ENCODE measurements around the gene ISG20L2.

DNA sequence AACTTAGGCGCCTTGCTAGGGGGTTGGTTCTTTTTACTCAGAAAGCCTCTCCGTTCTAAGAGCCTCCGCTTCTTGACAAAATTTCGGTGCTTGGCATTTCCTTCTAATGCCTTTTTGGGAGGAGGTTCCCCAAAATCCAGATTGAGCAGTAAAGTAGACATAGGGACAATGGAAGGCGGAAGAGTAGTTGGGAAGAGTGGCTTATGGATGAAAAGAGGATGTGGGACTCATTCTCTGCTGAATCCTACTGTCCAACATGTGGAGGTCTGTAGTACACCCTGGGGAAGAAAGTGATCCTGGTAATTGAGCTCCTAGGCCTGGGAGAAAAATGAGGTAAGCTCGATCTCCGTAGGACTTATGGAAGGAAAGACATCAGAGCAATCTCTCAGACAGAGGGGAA is 1.1 kb downstream of the ISG20L2 start:
- TF ChIP-seq, protein P1, sequence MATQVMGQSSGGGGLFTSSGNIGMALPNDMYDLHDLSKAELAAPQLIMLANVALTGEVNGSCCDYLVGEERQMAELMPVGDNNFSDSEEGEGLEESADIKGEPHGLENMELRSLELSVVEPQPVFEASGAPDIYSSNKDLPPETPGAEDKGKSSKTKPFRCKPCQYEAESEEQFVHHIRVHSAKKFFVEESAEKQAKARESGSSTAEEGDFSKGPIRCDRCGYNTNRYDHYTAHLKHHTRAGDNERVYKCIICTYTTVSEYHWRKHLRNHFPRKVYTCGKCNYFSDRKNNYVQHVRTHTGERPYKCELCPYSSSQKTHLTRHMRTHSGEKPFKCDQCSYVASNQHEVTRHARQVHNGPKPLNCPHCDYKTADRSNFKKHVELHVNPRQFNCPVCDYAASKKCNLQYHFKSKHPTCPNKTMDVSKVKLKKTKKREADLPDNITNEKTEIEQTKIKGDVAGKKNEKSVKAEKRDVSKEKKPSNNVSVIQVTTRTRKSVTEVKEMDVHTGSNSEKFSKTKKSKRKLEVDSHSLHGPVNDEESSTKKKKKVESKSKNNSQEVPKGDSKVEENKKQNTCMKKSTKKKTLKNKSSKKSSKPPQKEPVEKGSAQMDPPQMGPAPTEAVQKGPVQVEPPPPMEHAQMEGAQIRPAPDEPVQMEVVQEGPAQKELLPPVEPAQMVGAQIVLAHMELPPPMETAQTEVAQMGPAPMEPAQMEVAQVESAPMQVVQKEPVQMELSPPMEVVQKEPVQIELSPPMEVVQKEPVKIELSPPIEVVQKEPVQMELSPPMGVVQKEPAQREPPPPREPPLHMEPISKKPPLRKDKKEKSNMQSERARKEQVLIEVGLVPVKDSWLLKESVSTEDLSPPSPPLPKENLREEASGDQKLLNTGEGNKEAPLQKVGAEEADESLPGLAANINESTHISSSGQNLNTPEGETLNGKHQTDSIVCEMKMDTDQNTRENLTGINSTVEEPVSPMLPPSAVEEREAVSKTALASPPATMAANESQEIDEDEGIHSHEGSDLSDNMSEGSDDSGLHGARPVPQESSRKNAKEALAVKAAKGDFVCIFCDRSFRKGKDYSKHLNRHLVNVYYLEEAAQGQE (IDR thresholded peaks at IDR 0.05; ENCODE audit: low read depth) = no peak
- TF ChIP-seq, protein P2, sequence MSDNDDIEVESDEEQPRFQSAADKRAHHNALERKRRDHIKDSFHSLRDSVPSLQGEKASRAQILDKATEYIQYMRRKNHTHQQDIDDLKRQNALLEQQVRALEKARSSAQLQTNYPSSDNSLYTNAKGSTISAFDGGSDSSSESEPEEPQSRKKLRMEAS (IDR thresholded peaks at IDR 0.05) = no peak
- TF ChIP-seq POLR2A (IDR thresholded peaks at IDR 0.05; ENCODE audit: borderline replicate concordance, extremely low read depth, insufficient read depth, insufficient read length) (no peak), POLR2AphosphoS5 (IDR thresholded peaks at IDR 0.05; ENCODE audit: low read depth, low read length) (no peak), SIN3A (IDR thresholded peaks at IDR 0.05; ENCODE audit: low read depth) (no peak), EZH2 (IDR thresholded peaks at IDR 0.05) (no peak)
- TF ChIP-seq, protein P3, sequence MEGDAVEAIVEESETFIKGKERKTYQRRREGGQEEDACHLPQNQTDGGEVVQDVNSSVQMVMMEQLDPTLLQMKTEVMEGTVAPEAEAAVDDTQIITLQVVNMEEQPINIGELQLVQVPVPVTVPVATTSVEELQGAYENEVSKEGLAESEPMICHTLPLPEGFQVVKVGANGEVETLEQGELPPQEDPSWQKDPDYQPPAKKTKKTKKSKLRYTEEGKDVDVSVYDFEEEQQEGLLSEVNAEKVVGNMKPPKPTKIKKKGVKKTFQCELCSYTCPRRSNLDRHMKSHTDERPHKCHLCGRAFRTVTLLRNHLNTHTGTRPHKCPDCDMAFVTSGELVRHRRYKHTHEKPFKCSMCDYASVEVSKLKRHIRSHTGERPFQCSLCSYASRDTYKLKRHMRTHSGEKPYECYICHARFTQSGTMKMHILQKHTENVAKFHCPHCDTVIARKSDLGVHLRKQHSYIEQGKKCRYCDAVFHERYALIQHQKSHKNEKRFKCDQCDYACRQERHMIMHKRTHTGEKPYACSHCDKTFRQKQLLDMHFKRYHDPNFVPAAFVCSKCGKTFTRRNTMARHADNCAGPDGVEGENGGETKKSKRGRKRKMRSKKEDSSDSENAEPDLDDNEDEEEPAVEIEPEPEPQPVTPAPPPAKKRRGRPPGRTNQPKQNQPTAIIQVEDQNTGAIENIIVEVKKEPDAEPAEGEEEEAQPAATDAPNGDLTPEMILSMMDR (IDR thresholded peaks at IDR 0.05 in 2 of 3, conservative IDR thresholded peaks at IDR 0.05 in 1 of 3; ENCODE audit: borderline replicate concordance in 1 of 3, insufficient read depth in 1 of 3, low read depth in 2 of 3, low read length in 2 of 3) = no peak

All from HCT116 (cell line).